HL-60 (cell line): ENCODE data around the gene RSPH6A.

Source experiments
- DNase-seq, 2 experiments: peaks; one replicate each; pipeline ENCODE4 v3.0.0-alpha.2; 2010 to 2020; ENCODE audit warnings: low read depth in 1 of 2, low spot score in 1 of 2
- H3K27ac ChIP-seq: fragments of 250-450 bp; sonication (Bioruptor Pico); replicated peaks from 2 replicates; pipeline ENCODE4 v1.5.1; 2020; ENCODE audit warnings: mild to moderate bottlenecking, moderate library complexity
- H3K27me3 ChIP-seq: fragments of 250-450 bp; sonication (Bioruptor Pico); 2 replicates; pipeline ENCODE4 v1.5.1; 2021; ENCODE audit warnings: mild to moderate bottlenecking, moderate library complexity; ENCODE audit not compliant: insufficient read depth, poor library complexity, severe bottlenecking
- H3K4me3 ChIP-seq: replicated peaks from 2 replicates; pipeline ENCODE4 v1.5.1; 2011; ENCODE audit warnings: mild to moderate bottlenecking, control low read depth, low read length; ENCODE audit not compliant: insufficient read depth
- GABPA ChIP-seq: IDR thresholded peaks from 2 replicates; pipeline ENCODE4 v1.6.1; 2012; ENCODE audit warnings: low read depth
- POLR2AphosphoS5 ChIP-seq: IDR thresholded peaks from 2 replicates; pipeline ENCODE4 v1.6.1; 2012; ENCODE audit warnings: low read depth
- SPI1 ChIP-seq: IDR thresholded peaks from 2 replicates; pipeline ENCODE4 v1.6.1; 2012; ENCODE audit warnings: low read depth, mild to moderate bottlenecking, borderline replicate concordance
- TF ChIP-seq, protein P1 (sequence below): IDR thresholded peaks from one replicate; pipeline ENCODE4 v1.5.1; 2011; ENCODE audit warnings: low read length, control low read depth, inconsistent platforms; ENCODE audit not compliant: insufficient read depth
- TF ChIP-seq, protein P2 (sequence below): IDR thresholded peaks from 2 replicates; pipeline ENCODE4 v1.6.1; 2012; ENCODE audit warnings: low read depth; ENCODE audit not compliant: insufficient replicate concordance

Gene RSPH6A

DNA sequence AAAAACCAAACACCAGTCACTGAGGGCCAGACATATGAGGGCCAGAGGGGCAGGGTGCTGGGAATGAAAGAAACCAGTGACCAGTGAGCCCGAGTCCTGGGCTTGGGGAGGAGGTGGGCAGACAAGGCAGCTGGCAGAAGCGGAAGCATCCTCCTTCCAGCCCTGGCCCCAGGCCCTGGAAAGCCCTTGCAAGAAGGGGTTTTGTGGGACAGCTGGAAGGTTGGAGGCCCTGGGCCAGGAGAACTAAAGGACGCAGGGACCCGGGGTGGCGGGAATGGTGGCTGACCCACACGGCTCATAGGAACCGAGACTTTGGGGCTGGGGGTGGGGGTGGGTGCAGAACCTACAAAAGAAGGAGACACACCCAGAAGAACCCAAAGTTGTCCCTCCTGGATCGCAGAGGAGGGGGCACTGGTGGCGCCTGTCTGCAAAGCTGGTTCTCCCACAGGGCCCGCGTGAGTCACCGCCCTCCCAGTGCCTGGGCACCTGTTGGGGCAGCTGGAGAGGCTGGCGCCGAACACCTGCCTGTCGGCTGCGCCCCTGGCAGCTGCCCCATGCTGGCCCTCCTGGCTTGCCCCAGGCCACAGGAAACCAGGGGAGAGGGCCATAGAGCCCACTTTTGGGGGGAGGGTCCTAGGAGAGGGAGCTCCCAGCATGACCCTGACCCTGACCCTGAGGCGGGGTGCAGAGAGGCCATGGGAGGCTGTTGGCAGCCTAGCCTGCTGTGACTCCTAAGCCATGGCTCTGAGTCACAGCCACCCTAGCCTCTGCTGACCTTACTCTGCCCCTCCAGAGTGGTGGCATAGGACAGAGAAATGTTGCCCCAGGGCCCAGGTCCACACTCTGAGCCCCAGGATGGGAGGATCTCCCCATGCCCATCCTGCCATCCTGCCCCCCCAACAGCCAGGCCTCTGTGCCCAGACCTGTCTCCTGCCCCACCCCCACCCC, 33.6 kb downstream of the RSPH6A start:
- no peak overlapping the region for H3K27ac ChIP-seq
- peaks cover 73% of the 10 kb centered on the region for H3K27me3 ChIP-seq
- TF ChIP-seq GABPA (no peak), POLR2AphosphoS5 (no peak), SPI1 (no peak)
- TF ChIP-seq, protein P1, sequence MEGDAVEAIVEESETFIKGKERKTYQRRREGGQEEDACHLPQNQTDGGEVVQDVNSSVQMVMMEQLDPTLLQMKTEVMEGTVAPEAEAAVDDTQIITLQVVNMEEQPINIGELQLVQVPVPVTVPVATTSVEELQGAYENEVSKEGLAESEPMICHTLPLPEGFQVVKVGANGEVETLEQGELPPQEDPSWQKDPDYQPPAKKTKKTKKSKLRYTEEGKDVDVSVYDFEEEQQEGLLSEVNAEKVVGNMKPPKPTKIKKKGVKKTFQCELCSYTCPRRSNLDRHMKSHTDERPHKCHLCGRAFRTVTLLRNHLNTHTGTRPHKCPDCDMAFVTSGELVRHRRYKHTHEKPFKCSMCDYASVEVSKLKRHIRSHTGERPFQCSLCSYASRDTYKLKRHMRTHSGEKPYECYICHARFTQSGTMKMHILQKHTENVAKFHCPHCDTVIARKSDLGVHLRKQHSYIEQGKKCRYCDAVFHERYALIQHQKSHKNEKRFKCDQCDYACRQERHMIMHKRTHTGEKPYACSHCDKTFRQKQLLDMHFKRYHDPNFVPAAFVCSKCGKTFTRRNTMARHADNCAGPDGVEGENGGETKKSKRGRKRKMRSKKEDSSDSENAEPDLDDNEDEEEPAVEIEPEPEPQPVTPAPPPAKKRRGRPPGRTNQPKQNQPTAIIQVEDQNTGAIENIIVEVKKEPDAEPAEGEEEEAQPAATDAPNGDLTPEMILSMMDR = no peak
- TF ChIP-seq, protein P2, sequence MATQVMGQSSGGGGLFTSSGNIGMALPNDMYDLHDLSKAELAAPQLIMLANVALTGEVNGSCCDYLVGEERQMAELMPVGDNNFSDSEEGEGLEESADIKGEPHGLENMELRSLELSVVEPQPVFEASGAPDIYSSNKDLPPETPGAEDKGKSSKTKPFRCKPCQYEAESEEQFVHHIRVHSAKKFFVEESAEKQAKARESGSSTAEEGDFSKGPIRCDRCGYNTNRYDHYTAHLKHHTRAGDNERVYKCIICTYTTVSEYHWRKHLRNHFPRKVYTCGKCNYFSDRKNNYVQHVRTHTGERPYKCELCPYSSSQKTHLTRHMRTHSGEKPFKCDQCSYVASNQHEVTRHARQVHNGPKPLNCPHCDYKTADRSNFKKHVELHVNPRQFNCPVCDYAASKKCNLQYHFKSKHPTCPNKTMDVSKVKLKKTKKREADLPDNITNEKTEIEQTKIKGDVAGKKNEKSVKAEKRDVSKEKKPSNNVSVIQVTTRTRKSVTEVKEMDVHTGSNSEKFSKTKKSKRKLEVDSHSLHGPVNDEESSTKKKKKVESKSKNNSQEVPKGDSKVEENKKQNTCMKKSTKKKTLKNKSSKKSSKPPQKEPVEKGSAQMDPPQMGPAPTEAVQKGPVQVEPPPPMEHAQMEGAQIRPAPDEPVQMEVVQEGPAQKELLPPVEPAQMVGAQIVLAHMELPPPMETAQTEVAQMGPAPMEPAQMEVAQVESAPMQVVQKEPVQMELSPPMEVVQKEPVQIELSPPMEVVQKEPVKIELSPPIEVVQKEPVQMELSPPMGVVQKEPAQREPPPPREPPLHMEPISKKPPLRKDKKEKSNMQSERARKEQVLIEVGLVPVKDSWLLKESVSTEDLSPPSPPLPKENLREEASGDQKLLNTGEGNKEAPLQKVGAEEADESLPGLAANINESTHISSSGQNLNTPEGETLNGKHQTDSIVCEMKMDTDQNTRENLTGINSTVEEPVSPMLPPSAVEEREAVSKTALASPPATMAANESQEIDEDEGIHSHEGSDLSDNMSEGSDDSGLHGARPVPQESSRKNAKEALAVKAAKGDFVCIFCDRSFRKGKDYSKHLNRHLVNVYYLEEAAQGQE = no peak
- DNase-seq = no peak
- H3K4me3 ChIP-seq = no peak overlapping the region

DNA sequence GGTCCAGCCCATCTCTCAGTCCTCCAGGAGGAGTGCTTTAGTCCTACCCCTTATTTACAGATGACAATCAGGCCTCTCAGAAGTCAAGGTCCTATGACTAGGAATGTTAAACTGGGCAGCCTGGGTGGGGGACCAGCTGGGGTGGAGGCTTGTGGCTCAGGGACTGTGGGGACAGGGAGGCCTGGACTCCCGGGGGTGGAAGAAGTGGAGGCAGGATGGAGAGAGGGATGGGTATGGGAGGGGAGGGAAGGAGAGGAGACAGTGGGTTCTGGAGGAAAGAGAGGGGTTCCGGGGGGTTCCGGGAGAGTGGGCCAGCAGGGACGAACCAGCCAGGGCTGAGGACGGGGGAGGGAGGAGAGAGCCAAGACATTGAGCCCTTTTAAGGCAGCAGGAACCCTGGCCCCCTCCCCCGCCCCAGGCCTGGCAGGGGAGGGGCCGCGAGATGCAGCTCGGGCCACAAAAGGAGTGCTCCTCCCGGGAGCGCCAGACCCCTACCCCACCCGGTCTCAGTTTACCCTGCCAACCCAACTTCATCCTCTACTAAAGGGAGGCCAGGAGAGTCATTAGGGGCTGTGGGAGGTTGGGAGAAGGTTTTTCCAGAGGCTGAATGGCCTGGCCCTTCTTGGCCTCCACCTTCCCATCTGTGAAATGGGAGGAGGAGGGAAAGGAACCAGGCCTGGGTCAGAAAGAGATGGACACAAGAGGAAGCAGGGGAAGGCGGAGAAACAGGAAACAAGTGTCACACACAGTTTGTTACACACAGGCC, 34.5 kb downstream of the RSPH6A start:
- TF ChIP-seq GABPA (no peak), POLR2AphosphoS5 (no peak), SPI1 (no peak)
- TF ChIP-seq, protein P2 = no peak
- TF ChIP-seq, protein P1 = no peak
- no peak for DNase-seq
- no peak overlapping the region for H3K27ac ChIP-seq
- H3K27me3 ChIP-seq = peaks cover 67% of the 10 kb centered on the region
- no peak overlapping the region for H3K4me3 ChIP-seq

DNA sequence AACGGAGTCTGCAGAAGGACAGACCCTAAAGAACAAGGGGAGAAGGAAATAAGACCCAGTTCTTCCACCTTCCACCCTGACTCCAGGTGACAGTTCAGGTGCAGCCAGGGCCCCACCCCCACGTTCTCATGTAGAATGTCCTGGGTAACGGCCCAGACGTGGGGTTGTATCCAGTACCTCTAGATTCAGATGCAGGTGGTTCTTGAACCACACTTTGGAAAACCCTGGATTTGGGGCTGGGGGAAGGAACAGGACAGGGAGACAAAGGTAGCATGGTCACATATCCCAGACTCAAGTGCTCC, 35.0 kb downstream of the RSPH6A start:
- Histone ChIP-seq H3K4me3 (no peak overlapping the region), H3K27ac (no peak overlapping the region), H3K27me3 (peaks cover 62% of the 10 kb centered on the region)
- no peak for DNase-seq
- TF ChIP-seq, protein P1 = no peak
